ENCODE data around the gene BTBD16.

- no peak for TF ChIP-seq SMC3 (IDR thresholded peaks at IDR 0.05; ENCODE audit: low read length)
- no peak for TF ChIP-seq NFIC (IDR thresholded peaks at IDR 0.05; ENCODE audit: low read length)
- no peak for TF ChIP-seq SP2 (CRISPR knock-in tag; IDR thresholded peaks at IDR 0.05)
- no peak for TF ChIP-seq ZNF777 (CRISPR knock-in tag; IDR thresholded peaks at IDR 0.05)
- TF ChIP-seq SP5 (CRISPR knock-in tag; IDR thresholded peaks at IDR 0.05; ENCODE audit: borderline replicate concordance, low read depth) = no peak
Measured at GRCh38 chr10:122287570-122287969, 16.5 kb downstream of the BTBD16 start.

Measured in HepG2 (cell line).